ENCODE data around the gene ZNF608. TPM values are rescaled to one million over a fixed set of nuclear protein-coding genes. Genes with fewer than 3 reads are reported as not detected.

ZNF608 gene
- polyA plus RNA-seq, 1 donor (not counting 4 experiments of a cell fraction or from before 2014, with no cell fraction given) = 1.1 TPM

DNA sequence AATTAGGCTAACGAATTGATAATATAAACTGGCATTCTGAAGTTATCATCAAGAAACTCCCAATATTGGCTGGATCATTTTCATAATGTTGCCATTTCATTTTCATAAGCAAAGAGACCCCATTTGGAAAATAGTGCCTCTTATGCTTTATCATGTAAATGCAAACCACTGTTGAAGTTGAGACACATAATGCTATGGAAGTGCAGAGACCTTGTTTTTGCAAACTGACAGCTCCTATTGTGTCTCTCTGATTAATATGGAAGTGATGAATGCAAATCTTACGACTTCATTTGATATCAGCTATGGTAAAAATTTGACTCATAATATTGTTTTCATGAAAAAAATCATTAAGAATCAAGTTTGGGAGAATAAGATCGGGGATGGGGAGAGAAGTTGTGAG lies 25.3 kb upstream of the ZNF608 start:
- Histone ChIP-seq H3K4me1 (ENCODE audit: control insufficient read depth, extremely low read depth, insufficient read depth, low read length) (no peaks in the 10 kb centered on the region), H3K4me2 (ENCODE audit: control insufficient read depth, extremely low read depth, insufficient read depth, low read depth, low read length) (no peak overlapping the region), H3K36me3 (ENCODE audit: control insufficient read depth in 2 of 2, extremely low read depth in 1 of 2, insufficient read depth in 2 of 2, low read length in 2 of 2) (no peaks in the 10 kb centered on the region), H3K27me3 (ENCODE audit: control insufficient read depth, extremely low read depth, insufficient read depth, low read length) (no peaks in the 10 kb centered on the region), H2AFZ (ENCODE audit: control insufficient read depth, low read length) (no peak overlapping the region), H3K4me3 (ENCODE audit: control insufficient read depth in 2 of 3, extremely low read depth in 1 of 3, insufficient read depth in 2 of 3, low read depth in 1 of 3, low read length in 3 of 3) (no peak overlapping the region), H4K20me1 (ENCODE audit: control insufficient read depth, extremely low read depth, insufficient read depth, low read length) (no peaks in the 10 kb centered on the region), H3K79me2 (ENCODE audit: control insufficient read depth, insufficient read depth, low read length) (no peaks in the 10 kb centered on the region), H3K9me1 (ENCODE audit: control insufficient read depth, extremely low read depth, insufficient read depth, low read length) (no peaks in the 10 kb centered on the region), H3K9me3 (ENCODE audit: control insufficient read depth, low read depth, low read length) (no peaks in the 10 kb centered on the region), H3K27ac (ENCODE audit: control insufficient read depth, insufficient read depth, low read length) (no peak overlapping the region), H3K9ac (ENCODE audit: control insufficient read depth, extremely low read depth, insufficient read depth, low read length) (no peak overlapping the region)
- DNase-seq (ENCODE audit: low read depth, low spot score) = no peak
- TF ChIP-seq, protein P1, sequence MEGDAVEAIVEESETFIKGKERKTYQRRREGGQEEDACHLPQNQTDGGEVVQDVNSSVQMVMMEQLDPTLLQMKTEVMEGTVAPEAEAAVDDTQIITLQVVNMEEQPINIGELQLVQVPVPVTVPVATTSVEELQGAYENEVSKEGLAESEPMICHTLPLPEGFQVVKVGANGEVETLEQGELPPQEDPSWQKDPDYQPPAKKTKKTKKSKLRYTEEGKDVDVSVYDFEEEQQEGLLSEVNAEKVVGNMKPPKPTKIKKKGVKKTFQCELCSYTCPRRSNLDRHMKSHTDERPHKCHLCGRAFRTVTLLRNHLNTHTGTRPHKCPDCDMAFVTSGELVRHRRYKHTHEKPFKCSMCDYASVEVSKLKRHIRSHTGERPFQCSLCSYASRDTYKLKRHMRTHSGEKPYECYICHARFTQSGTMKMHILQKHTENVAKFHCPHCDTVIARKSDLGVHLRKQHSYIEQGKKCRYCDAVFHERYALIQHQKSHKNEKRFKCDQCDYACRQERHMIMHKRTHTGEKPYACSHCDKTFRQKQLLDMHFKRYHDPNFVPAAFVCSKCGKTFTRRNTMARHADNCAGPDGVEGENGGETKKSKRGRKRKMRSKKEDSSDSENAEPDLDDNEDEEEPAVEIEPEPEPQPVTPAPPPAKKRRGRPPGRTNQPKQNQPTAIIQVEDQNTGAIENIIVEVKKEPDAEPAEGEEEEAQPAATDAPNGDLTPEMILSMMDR (optimal IDR thresholded peaks at IDR 0.05 in 1 of 3, IDR thresholded peaks at IDR 0.05 in 1 of 3, conservative IDR thresholded peaks at IDR 0.05 in 1 of 3; ENCODE audit: extremely low read depth in 1 of 3, insufficient read depth in 2 of 3, low read length in 3 of 3) = no peak
- no peak for TF ChIP-seq EZH2 (IDR thresholded peaks at IDR 0.05; ENCODE audit: low read length)
- dilution Hi-C loops (cut with MboI; ENCODE audit: extremely low pct_ligation_motif_present, low sequenced_read_pairs) = no loop called here
- no peak for FAIRE-seq

DNA sequence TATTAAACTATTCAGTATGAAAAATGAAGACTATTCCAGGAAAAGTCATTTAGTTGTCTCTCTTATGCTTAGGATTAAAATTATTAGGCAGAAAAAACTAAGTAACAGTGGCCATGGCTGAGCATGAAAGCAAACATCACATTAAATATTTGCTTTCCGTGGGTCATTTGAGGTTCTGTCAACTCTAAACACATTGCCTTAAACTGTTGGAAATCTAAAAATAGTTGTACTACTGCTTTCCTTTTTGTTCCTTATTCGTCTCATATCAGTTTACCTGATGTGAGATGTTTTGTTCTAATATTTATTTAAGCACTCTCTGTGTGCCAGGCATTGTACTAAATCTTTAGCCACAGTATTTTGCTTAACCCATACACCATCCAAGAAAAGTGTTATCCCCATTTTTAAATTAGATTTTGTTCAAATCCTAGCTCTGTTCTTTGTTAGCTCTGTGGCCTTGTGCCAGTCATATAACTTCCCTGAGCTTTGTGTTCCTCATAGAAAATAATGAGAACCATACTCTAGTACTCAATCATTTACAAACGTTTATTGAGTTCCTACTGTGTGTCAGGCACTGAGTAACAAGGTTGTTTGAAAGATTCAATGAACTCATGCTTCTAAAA lies 18.7 kb upstream of the ZNF608 start:
- H3K4me3 ChIP-seq (ENCODE audit: control insufficient read depth in 2 of 3, extremely low read depth in 1 of 3, insufficient read depth in 2 of 3, low read depth in 1 of 3, low read length in 3 of 3) = no peak overlapping the region
- no peaks in the 10 kb centered on the region for H3K36me3 ChIP-seq (ENCODE audit: control insufficient read depth in 2 of 2, extremely low read depth in 1 of 2, insufficient read depth in 2 of 2, low read length in 2 of 2)
- no peaks in the 10 kb centered on the region for H3K4me1 ChIP-seq (ENCODE audit: control insufficient read depth, extremely low read depth, insufficient read depth, low read length)
- no peaks in the 10 kb centered on the region for H3K9me1 ChIP-seq (ENCODE audit: control insufficient read depth, extremely low read depth, insufficient read depth, low read length)
- dilution Hi-C loops (cut with MboI; ENCODE audit: extremely low pct_ligation_motif_present, low sequenced_read_pairs) = no loop called here
- TF ChIP-seq, protein P1 (optimal IDR thresholded peaks at IDR 0.05 in 1 of 3, IDR thresholded peaks at IDR 0.05 in 1 of 3, conservative IDR thresholded peaks at IDR 0.05 in 1 of 3; ENCODE audit: extremely low read depth in 1 of 3, insufficient read depth in 2 of 3, low read length in 3 of 3) = no peak
- TF ChIP-seq EZH2 (IDR thresholded peaks at IDR 0.05; ENCODE audit: low read length) = no peak
- no peak overlapping the region for H3K9ac ChIP-seq (ENCODE audit: control insufficient read depth, extremely low read depth, insufficient read depth, low read length)
- H3K79me2 ChIP-seq (ENCODE audit: control insufficient read depth, insufficient read depth, low read length) = no peaks in the 10 kb centered on the region
- DNase-seq (ENCODE audit: low read depth, low spot score) = no peak
- FAIRE-seq = no peak
- no peaks in the 10 kb centered on the region for H4K20me1 ChIP-seq (ENCODE audit: control insufficient read depth, extremely low read depth, insufficient read depth, low read length)
- no peaks in the 10 kb centered on the region for H3K9me3 ChIP-seq (ENCODE audit: control insufficient read depth, low read depth, low read length)
- no peak overlapping the region for H3K27ac ChIP-seq (ENCODE audit: control insufficient read depth, insufficient read depth, low read length)
- H3K27me3 ChIP-seq (ENCODE audit: control insufficient read depth, extremely low read depth, insufficient read depth, low read length) = no peaks in the 10 kb centered on the region
- no peak overlapping the region for H2AFZ ChIP-seq (ENCODE audit: control insufficient read depth, low read length)
- no peak overlapping the region for H3K4me2 ChIP-seq (ENCODE audit: control insufficient read depth, extremely low read depth, insufficient read depth, low read depth, low read length)
